ENCODE results near the gene SAMD5.

The SAMD5 gene

GRCh38 chr6:147587907-147588306 is 79.4 kb downstream of the SAMD5 start:
- H2AFZ ChIP-seq (ENCODE audit: low read depth, low read length) = no peak overlapping the region
- H3K36me3 ChIP-seq (ENCODE audit: insufficient read depth, low read length) = no peaks in the 10 kb centered on the region
- H3K4me3 ChIP-seq (ENCODE audit: low read length) = no peak overlapping the region
- H3K9me3 ChIP-seq (ENCODE audit: low read length) = no peaks in the 10 kb centered on the region
- no peaks in the 10 kb centered on the region for H3K27me3 ChIP-seq (ENCODE audit: insufficient read depth, low read length)
- no peaks in the 10 kb centered on the region for H3K4me1 ChIP-seq (ENCODE audit: insufficient read depth, low read length)

- no peaks in the 10 kb centered on the region for H3K9me3 ChIP-seq (ENCODE audit: low read length)
- H2AFZ ChIP-seq (ENCODE audit: low read depth, low read length) = no peak overlapping the region
- H3K27me3 ChIP-seq (ENCODE audit: insufficient read depth, low read length) = no peaks in the 10 kb centered on the region
- no peak overlapping the region for H3K4me3 ChIP-seq (ENCODE audit: low read length)
- no peaks in the 10 kb centered on the region for H3K36me3 ChIP-seq (ENCODE audit: insufficient read depth, low read length)
- no peaks in the 10 kb centered on the region for H3K4me1 ChIP-seq (ENCODE audit: insufficient read depth, low read length)
Measured at GRCh38 chr6:147588469-147588868, 80.0 kb downstream of the SAMD5 start.

- Histone ChIP-seq H3K27me3 (ENCODE audit: insufficient read depth, low read length) (no peaks in the 10 kb centered on the region), H2AFZ (ENCODE audit: low read depth, low read length) (no peak overlapping the region), H3K4me1 (ENCODE audit: insufficient read depth, low read length) (no peaks in the 10 kb centered on the region), H3K9me3 (ENCODE audit: low read length) (no peaks in the 10 kb centered on the region), H3K36me3 (ENCODE audit: insufficient read depth, low read length) (no peaks in the 10 kb centered on the region), H3K4me3 (ENCODE audit: low read length) (no peak overlapping the region)
Measured at GRCh38 chr6:147589739-147590250, 81.3 kb downstream of the SAMD5 start.

- Histone ChIP-seq H2AFZ (ENCODE audit: low read depth, low read length) (no peak overlapping the region), H3K4me3 (ENCODE audit: low read length) (no peak overlapping the region), H3K4me1 (ENCODE audit: insufficient read depth, low read length) (no peaks in the 10 kb centered on the region), H3K9me3 (ENCODE audit: low read length) (no peaks in the 10 kb centered on the region), H3K36me3 (ENCODE audit: insufficient read depth, low read length) (no peaks in the 10 kb centered on the region), H3K27me3 (ENCODE audit: insufficient read depth, low read length) (no peaks in the 10 kb centered on the region)
Measured at GRCh38 chr6:147595961-147596360, 87.5 kb downstream of the SAMD5 start.

GRCh38 chr6:147603392-147604081 is 95.0 kb downstream of the SAMD5 start:
- Histone ChIP-seq H3K9me3 (ENCODE audit: low read length) (no peaks in the 10 kb centered on the region), H3K36me3 (ENCODE audit: insufficient read depth, low read length) (no peaks in the 10 kb centered on the region), H3K27me3 (ENCODE audit: insufficient read depth, low read length) (no peaks in the 10 kb centered on the region), H3K4me3 (ENCODE audit: low read length) (no peak overlapping the region), H2AFZ (ENCODE audit: low read depth, low read length) (no peak overlapping the region), H3K4me1 (ENCODE audit: insufficient read depth, low read length) (no peaks in the 10 kb centered on the region)

GRCh38 chr6:147604373-147604772 is 95.9 kb downstream of the SAMD5 start:
- H2AFZ ChIP-seq (ENCODE audit: low read depth, low read length) = no peak overlapping the region
- no peaks in the 10 kb centered on the region for H3K9me3 ChIP-seq (ENCODE audit: low read length)
- no peaks in the 10 kb centered on the region for H3K36me3 ChIP-seq (ENCODE audit: insufficient read depth, low read length)
- H3K4me3 ChIP-seq (ENCODE audit: low read length) = no peak overlapping the region
- H3K4me1 ChIP-seq (ENCODE audit: insufficient read depth, low read length) = no peaks in the 10 kb centered on the region
- H3K27me3 ChIP-seq (ENCODE audit: insufficient read depth, low read length) = no peaks in the 10 kb centered on the region

- no peak overlapping the region for H2AFZ ChIP-seq (ENCODE audit: low read depth, low read length)
- H3K4me1 ChIP-seq (ENCODE audit: insufficient read depth, low read length) = no peaks in the 10 kb centered on the region
- H3K9me3 ChIP-seq (ENCODE audit: low read length) = no peaks in the 10 kb centered on the region
- H3K27me3 ChIP-seq (ENCODE audit: insufficient read depth, low read length) = no peaks in the 10 kb centered on the region
- H3K4me3 ChIP-seq (ENCODE audit: low read length) = no peak overlapping the region
- H3K36me3 ChIP-seq (ENCODE audit: insufficient read depth, low read length) = no peaks in the 10 kb centered on the region
Measured at GRCh38 chr6:147611992-147612391, 103.5 kb downstream of the SAMD5 start.

- Histone ChIP-seq H3K27me3 (ENCODE audit: insufficient read depth, low read length) (no peaks in the 10 kb centered on the region), H3K4me1 (ENCODE audit: insufficient read depth, low read length) (no peaks in the 10 kb centered on the region), H2AFZ (ENCODE audit: low read depth, low read length) (no peak overlapping the region), H3K4me3 (ENCODE audit: low read length) (no peak overlapping the region), H3K9me3 (ENCODE audit: low read length) (no peaks in the 10 kb centered on the region), H3K36me3 (ENCODE audit: insufficient read depth, low read length) (no peaks in the 10 kb centered on the region)
Measured at GRCh38 chr6:147614501-147614900, 106.0 kb downstream of the SAMD5 start.

- H2AFZ ChIP-seq (ENCODE audit: low read depth, low read length) = no peak overlapping the region
- H3K4me1 ChIP-seq (ENCODE audit: insufficient read depth, low read length) = no peaks in the 10 kb centered on the region
- H3K27me3 ChIP-seq (ENCODE audit: insufficient read depth, low read length) = no peaks in the 10 kb centered on the region
- no peaks in the 10 kb centered on the region for H3K36me3 ChIP-seq (ENCODE audit: insufficient read depth, low read length)
- no peaks in the 10 kb centered on the region for H3K9me3 ChIP-seq (ENCODE audit: low read length)
- H3K4me3 ChIP-seq (ENCODE audit: low read length) = no peak overlapping the region
Measured at GRCh38 chr6:147615659-147616456, 107.4 kb downstream of the SAMD5 start.

GRCh38 chr6:147617366-147617765 is 108.9 kb downstream of the SAMD5 start:
- Histone ChIP-seq H3K27me3 (ENCODE audit: insufficient read depth, low read length) (no peaks in the 10 kb centered on the region), H3K4me1 (ENCODE audit: insufficient read depth, low read length) (no peaks in the 10 kb centered on the region), H3K36me3 (ENCODE audit: insufficient read depth, low read length) (no peaks in the 10 kb centered on the region), H3K9me3 (ENCODE audit: low read length) (no peaks in the 10 kb centered on the region), H3K4me3 (ENCODE audit: low read length) (no peak overlapping the region), H2AFZ (ENCODE audit: low read depth, low read length) (no peak overlapping the region)

- Histone ChIP-seq H3K27me3 (ENCODE audit: insufficient read depth, low read length) (no peaks in the 10 kb centered on the region), H2AFZ (ENCODE audit: low read depth, low read length) (no peak overlapping the region), H3K9me3 (ENCODE audit: low read length) (no peaks in the 10 kb centered on the region), H3K4me1 (ENCODE audit: insufficient read depth, low read length) (no peaks in the 10 kb centered on the region), H3K4me3 (ENCODE audit: low read length) (no peak overlapping the region), H3K36me3 (ENCODE audit: insufficient read depth, low read length) (no peaks in the 10 kb centered on the region)
Measured at GRCh38 chr6:147618457-147618856, 110.0 kb downstream of the SAMD5 start.

- Histone ChIP-seq H3K4me3 (ENCODE audit: low read length) (no peak overlapping the region), H3K9me3 (ENCODE audit: low read length) (no peaks in the 10 kb centered on the region), H3K36me3 (ENCODE audit: insufficient read depth, low read length) (no peaks in the 10 kb centered on the region), H3K27me3 (ENCODE audit: insufficient read depth, low read length) (no peaks in the 10 kb centered on the region), H2AFZ (ENCODE audit: low read depth, low read length) (no peak overlapping the region), H3K4me1 (ENCODE audit: insufficient read depth, low read length) (no peaks in the 10 kb centered on the region)
Measured at GRCh38 chr6:147618927-147619326, 110.4 kb downstream of the SAMD5 start.

Data from neuron (in vitro differentiated cells).